GM23248 (cell line): Measurements from ENCODE around the gene PLEKHG3. TPM values are rescaled to one million over a fixed set of nuclear protein-coding genes. Genes with fewer than 3 reads are reported as not detected.

ENCODE experiments used
- DNase-seq: peaks from one replicate; pipeline ENCODE4 v3.0.0-alpha.2; 2015
- H2AFZ ChIP-seq: fragments of 200-600 bp; sonication (generic); 2 replicates; pipeline ENCODE4 v1.6.1; 2016; ENCODE audit warnings: antibody characterized with exemption
- H3F3A ChIP-seq: fragments of 200-600 bp; sonication (generic); 2 replicates; pipeline ENCODE4 v1.6.1; 2016; ENCODE audit warnings: mild to moderate bottlenecking, antibody characterized with exemption, mixed run types; ENCODE audit not compliant: insufficient read depth
- H3K27ac ChIP-seq: fragments of 200-600 bp; sonication (generic); 2 replicates; pipeline ENCODE4 v1.5.1; 2016; ENCODE audit warnings: mild to moderate bottlenecking
- H3K27me3 ChIP-seq: fragments of 200-600 bp; sonication (generic); replicated peaks from 2 replicates; pipeline ENCODE4 v1.6.1; 2016; ENCODE audit warnings: mild to moderate bottlenecking; ENCODE audit not compliant: insufficient read depth
- H3K36me3 ChIP-seq: fragments of 200-600 bp; sonication (generic); 2 replicates; pipeline ENCODE4 v1.6.1; 2016; ENCODE audit warnings: low read depth, mild to moderate bottlenecking
- H3K4me1 ChIP-seq: fragments of 200-600 bp; sonication (generic); 2 replicates; pipeline ENCODE4 v1.6.1; 2016; ENCODE audit warnings: mild to moderate bottlenecking; ENCODE audit not compliant: insufficient read depth
- H3K4me2 ChIP-seq: fragments of 200-600 bp; sonication (generic); one replicate; pipeline ENCODE4 v1.6.1; 2016; ENCODE audit warnings: mild to moderate bottlenecking; ENCODE audit not compliant: unreplicated experiment
- H3K4me3 ChIP-seq: fragments of 200-600 bp; sonication (generic); 2 replicates; pipeline ENCODE4 v1.5.1; 2016; ENCODE audit warnings: mild to moderate bottlenecking
- H3K79me2 ChIP-seq: fragments of 200-600 bp; sonication (generic); 2 replicates; pipeline ENCODE4 v1.6.1; 2016; ENCODE audit warnings: mild to moderate bottlenecking; ENCODE audit not compliant: insufficient read depth
- H3K9ac ChIP-seq: fragments of 200-600 bp; sonication (generic); 2 replicates; pipeline ENCODE4 v1.6.1; 2016; ENCODE audit warnings: mild to moderate bottlenecking
- H3K9me2 ChIP-seq: fragments of 200-600 bp; sonication (generic); 2 replicates; pipeline ENCODE4 v1.6.1; 2016; ENCODE audit warnings: mixed run types, mild to moderate bottlenecking, moderate library complexity; ENCODE audit not compliant: insufficient read depth
- H3K9me3 ChIP-seq: fragments of 200-600 bp; sonication (generic); one replicate; pipeline ENCODE4 v1.6.1; 2017; ENCODE audit warnings: low read depth
- H4K20me1 ChIP-seq: fragments of 200-600 bp; sonication (generic); 2 replicates; pipeline ENCODE4 v1.6.0; 2016; ENCODE audit not compliant: insufficient read depth
- EZH2 ChIP-seq: fragments of 200-600 bp; sonication (generic); IDR thresholded peaks from 2 replicates; pipeline ENCODE4 v1.6.1; 2018; ENCODE audit warnings: antibody characterized with exemption, mild to moderate bottlenecking; ENCODE audit not compliant: insufficient read depth, poor library complexity, severe bottlenecking
- EZH2phosphoT487 ChIP-seq: fragments of 200-600 bp; sonication (generic); IDR thresholded peaks from 2 replicates; pipeline ENCODE4 v1.6.1; 2018; ENCODE audit warnings: antibody characterized with exemption, moderate library complexity, mild to moderate bottlenecking, low read depth; ENCODE audit not compliant: insufficient read depth
- WGBS, 2 experiments: methylation state at CpG; one replicate each; pipeline ENCODE4 v1.1.6; 2015 to 2017; ENCODE audit warnings: low lambda C conversion rate in 2 of 2, low coverage in 1 of 2; ENCODE audit errors: missing lambda C conversion rate in 2 of 2; 5-methylcytosine and 5-hydroxymethylcytosine counted together
- in situ Hi-C: fragments of 300-500 bp; cut with MboI; formaldehyde crosslinking; loops from 2 replicates; pipeline ENCODE4 v1.15.0; 2020
- polyA plus RNA-seq: library from polyadenylated mRNA; unstranded; fragments of >200 nt; fragmentation: Nextera tagmentation; extraction: Ambion mirVana; gene quantifications from 2 replicates; pipeline ENCODE4 v1.2.1, GENCODE V29; 2016
- total RNA-seq: library from RNA; depleted of rRNA; stranded (reverse); fragments of >200 nt; shearing (Covaris generic); gene quantifications from 2 replicates; pipeline ENCODE4 v1.2.3, GENCODE V29; 2014

PLEKHG3 gene
- total and polyA plus RNA-seq, 2 experiments from 2014 or later: 2.1 to 6.9 TPM

DNA sequence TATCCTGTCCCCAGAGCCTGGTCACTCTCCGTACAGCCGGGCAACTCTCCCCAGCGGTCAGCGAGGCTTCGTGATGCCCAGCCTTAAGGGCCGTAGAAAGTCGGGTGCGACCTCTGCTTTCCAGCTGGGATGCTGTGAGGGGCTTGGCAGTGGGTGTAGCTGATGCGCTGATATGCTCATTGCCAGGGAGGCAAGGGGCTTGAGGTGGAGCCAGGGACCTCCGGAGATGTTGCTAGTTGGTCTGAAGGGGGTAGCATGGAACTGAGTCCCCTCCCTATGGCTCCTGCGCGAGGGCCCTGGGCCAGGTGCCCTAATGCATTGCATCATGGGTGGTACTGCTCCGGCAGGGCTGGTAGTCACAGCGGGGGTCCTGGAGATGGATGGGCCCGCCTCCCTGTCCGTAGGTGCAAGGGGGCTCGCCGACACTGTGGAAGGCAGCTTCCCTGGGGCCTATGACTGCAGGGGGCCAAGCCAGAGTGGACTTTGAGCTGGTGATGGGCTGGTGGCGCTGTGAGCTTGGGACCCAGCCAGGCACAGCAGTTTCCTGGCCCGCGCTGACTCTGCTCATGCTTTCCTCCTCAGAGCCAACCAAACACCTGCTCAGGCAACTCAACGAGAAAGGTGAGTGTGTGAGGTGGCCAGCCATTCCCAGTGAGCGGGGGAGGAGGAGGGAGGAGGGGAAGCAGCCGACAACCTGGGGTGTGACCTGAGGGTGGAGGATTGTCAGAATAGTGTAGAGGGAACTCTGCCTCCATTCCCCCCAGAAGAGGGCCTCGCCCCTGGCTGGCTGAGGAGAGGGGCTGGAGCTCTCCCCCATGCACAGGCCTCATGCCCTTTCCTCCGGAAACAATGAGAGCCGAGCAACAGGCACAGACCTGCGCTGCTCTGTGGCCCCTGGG, 32.3 kb downstream of the PLEKHG3 start:
- in situ Hi-C loops: no loop called here
- no peak for DNase-seq
- H3K4me1 ChIP-seq: no peaks in the 10 kb centered on the region
- no peaks in the 10 kb centered on the region for H3K36me3 ChIP-seq
- no peaks in the 10 kb centered on the region for H3K9me2 ChIP-seq
- TF ChIP-seq EZH2 (no peak), EZH2phosphoT487 (no peak)
- no peak overlapping the region for H3K4me3 ChIP-seq
- H3K4me2 ChIP-seq: no peak overlapping the region
- H4K20me1 ChIP-seq: no peaks in the 10 kb centered on the region
- H3K79me2 ChIP-seq: no peaks in the 10 kb centered on the region
- no peaks in the 10 kb centered on the region for H3K9me3 ChIP-seq
- no peaks in the 10 kb centered on the region for H3K27me3 ChIP-seq
- no peaks in the 10 kb centered on the region for H3F3A ChIP-seq
- H2AFZ ChIP-seq: no peak overlapping the region
- H3K27ac ChIP-seq: no peak overlapping the region
- WGBS, 2 experiments: 88 to 90% methylated on average over 25 to 28 of the region's 28 CpGs
- no peak overlapping the region for H3K9ac ChIP-seq

DNA sequence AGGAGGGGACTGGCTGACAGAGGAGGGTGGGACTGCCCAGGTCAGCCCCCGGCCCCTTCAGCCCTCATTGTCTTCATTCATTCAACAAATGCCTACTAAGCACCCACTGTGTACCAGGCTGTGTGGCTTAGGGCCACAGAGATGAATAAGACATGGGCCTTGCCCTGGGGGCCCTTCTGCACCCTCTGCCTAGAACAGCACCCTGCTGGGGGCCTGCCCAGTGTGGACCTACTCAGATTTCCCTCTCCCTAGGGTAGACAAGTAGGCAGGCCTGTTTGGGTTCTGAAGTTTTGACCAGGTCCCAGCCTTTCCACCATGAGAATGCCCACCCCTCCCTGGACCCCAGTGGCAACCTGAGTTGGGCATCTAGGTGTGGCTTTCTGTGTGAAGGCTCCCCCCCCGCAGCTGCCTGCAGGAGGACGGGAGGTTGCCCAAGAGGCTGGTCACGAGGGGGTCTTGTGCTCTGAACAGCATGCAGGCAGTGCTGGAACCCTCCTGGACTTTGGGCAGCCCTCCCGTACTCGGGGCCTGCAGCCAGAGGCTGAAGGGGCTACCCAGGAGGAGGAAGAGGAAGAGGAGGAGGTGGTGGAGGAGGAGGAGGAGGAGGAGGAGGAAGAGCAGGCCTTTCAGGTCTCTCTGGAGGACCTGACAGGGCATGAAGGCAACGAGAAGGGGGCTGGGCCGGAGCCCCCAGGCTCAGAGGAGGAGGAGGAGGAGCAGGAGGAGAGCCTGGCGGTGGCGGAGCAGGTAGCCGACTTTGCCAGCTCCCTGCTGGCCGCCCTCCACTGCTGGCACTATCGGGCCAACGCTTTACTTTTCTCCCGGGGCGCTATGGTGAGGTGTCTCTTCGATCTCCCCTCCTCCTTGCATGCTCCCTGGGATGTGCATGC, 33.4 kb downstream of the PLEKHG3 start:
- Histone ChIP-seq H2AFZ (no peak overlapping the region), H3K4me2 (no peak overlapping the region), H3K9me2 (no peaks in the 10 kb centered on the region), H4K20me1 (no peaks in the 10 kb centered on the region), H3K79me2 (no peaks in the 10 kb centered on the region), H3K4me1 (no peaks in the 10 kb centered on the region), H3K36me3 (no peaks in the 10 kb centered on the region), H3K9me3 (no peaks in the 10 kb centered on the region), H3K9ac (no peak overlapping the region), H3K27me3 (no peaks in the 10 kb centered on the region), H3K4me3 (no peak overlapping the region), H3K27ac (no peak overlapping the region), H3F3A (no peaks in the 10 kb centered on the region)
- in situ Hi-C loops: no loop called here
- no peak for DNase-seq
- TF ChIP-seq EZH2: no peak
- TF ChIP-seq EZH2phosphoT487: no peak
- WGBS, 2 experiments: 85 to 94% methylated on average over 5 to 17 of the region's 17 CpGs

DNA sequence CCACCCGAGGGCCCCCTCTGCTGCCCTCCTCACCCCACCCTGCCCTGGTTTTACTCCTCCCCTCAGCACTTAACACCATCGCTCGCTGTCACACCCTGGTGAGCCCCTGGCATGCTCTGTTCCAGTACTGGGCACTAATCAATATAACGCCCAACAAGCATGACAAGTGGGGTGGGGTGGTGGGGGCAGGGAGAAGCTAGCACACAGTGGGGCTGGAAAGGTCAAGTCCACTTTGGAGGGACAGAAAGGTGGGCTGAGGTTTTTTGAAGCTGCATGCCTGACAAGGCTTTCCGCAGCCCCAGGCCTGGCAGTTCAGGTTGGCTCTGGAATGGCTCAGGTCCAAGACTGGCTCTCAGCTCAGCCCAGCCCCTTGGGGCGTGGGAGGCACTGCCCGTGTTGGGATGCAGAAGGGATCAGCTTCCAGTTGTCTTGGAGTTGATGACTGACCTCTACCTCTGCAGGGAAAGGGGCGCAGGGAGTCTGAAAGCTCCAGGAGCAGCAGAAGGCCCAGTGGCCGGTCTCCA, 34.1 kb downstream of the PLEKHG3 start:
- Histone ChIP-seq H3K9me3 (no peaks in the 10 kb centered on the region), H3K4me3 (no peak overlapping the region), H3K4me2 (no peak overlapping the region), H3F3A (no peaks in the 10 kb centered on the region), H3K79me2 (no peaks in the 10 kb centered on the region), H2AFZ (no peak overlapping the region), H3K27me3 (no peaks in the 10 kb centered on the region), H3K9ac (no peak overlapping the region), H3K27ac (no peak overlapping the region), H3K4me1 (no peaks in the 10 kb centered on the region), H4K20me1 (no peaks in the 10 kb centered on the region), H3K36me3 (no peaks in the 10 kb centered on the region), H3K9me2 (no peaks in the 10 kb centered on the region)
- WGBS, 2 experiments: 90 to 92% methylated on average over 8 to 9 of the region's 9 CpGs
- in situ Hi-C loops: no loop called here
- TF ChIP-seq EZH2phosphoT487: no peak
- DNase-seq: no peak

DNA sequence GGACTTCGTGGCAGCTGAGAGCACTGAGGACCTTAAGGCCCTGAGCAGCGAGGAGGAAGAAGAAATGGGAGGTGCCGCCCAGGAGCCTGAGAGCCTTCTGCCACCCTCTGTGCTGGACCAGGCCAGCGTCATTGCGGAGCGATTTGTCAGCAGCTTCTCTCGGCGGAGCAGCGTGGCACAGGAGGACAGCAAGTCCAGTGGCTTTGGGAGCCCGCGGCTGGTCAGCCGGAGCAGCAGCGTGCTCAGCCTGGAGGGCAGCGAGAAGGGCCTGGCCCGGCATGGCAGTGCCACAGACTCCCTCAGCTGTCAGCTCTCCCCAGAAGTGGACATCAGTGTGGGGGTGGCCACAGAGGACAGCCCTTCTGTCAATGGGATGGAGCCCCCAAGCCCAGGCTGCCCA, 37.0 kb downstream of the PLEKHG3 start:
- H4K20me1 ChIP-seq: no peaks in the 10 kb centered on the region
- no peak overlapping the region for H3K27ac ChIP-seq
- H3K4me3 ChIP-seq: no peak overlapping the region
- no peaks in the 10 kb centered on the region for H3K4me1 ChIP-seq
- H3F3A ChIP-seq: no peaks in the 10 kb centered on the region
- TF ChIP-seq EZH2: no peak
- TF ChIP-seq EZH2phosphoT487: no peak
- no peaks in the 10 kb centered on the region for H3K27me3 ChIP-seq
- H3K79me2 ChIP-seq: no peaks in the 10 kb centered on the region
- DNase-seq: no peak
- no peaks in the 10 kb centered on the region for H3K9me2 ChIP-seq
- no peak overlapping the region for H3K9ac ChIP-seq
- no peaks in the 10 kb centered on the region for H3K9me3 ChIP-seq
- H3K36me3 ChIP-seq: no peaks in the 10 kb centered on the region
- H2AFZ ChIP-seq: no peak overlapping the region
- in situ Hi-C loops: no loop called here
- 95% methylated on average over 14 to 15 of the region's 15 CpGs for WGBS, 2 experiments
- H3K4me2 ChIP-seq: no peak overlapping the region
